T follicular helper cell (primary cell): ENCODE measurements around the gene MEF2C.

Experiments
- DNase-seq: peaks from one replicate; pipeline ENCODE4 v3.0.0-alpha.2; 2020; ENCODE audit warnings: low read depth

MEF2C gene

DNA sequence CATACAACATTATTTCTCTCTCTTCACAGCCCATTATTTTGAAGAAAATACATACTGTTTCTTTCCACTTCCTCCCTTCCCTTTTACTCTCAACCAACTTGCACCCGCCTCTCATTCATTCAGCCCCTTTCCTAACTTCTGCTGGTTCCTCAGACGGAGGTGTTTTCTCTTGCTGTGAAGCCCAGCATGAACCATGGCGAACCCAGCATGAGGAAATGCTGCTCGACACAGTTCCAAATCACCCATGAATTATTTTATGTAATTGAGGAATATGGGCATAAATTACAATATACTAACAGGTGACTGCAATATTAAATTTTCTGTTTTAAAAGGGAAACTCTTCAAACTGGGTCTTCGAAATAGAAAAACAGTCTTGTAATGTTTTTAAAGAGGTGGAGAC lies 124.8 kb downstream of the MEF2C start:
- no peak for DNase-seq

DNA sequence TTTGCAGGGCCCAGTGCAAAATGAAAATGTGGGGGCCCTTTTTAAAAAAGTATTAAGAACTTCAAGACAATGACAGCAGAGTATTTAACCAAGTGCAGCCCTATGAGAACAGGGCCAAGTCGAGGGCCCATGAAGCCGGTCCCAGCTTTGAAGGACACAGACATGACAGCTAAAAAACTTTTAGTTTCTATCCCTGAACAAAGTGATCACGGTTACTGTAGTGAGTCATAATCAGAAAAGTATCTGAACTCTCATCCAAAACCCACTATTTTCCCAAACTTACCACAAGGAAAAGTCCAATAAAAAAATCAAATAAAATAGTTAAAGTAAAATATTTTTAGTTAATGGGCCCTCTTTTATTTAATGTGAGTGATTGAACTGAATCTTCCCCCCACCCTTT lies 126.0 kb downstream of the MEF2C start:
- no peak for DNase-seq

DNA sequence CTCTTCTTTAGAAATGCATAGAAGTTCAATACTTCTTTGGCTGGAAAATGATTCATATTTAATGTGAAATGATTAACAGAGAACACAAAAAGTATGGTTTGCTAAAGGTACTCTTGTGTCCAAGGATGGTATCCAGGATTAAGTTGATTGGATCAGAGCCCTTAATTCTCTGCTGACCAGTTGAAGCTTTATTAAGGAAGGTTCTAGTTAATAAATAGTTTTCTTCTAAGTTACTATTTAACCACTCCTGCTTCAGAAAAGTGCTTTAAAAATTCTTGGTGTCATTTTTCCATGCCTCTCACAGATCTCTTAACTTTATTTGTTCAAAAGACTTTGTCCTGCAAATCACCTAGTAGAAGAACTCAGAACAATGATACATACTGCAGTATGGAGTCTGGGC lies 134.3 kb downstream of the MEF2C start:
- DNase-seq, result no peak

DNA sequence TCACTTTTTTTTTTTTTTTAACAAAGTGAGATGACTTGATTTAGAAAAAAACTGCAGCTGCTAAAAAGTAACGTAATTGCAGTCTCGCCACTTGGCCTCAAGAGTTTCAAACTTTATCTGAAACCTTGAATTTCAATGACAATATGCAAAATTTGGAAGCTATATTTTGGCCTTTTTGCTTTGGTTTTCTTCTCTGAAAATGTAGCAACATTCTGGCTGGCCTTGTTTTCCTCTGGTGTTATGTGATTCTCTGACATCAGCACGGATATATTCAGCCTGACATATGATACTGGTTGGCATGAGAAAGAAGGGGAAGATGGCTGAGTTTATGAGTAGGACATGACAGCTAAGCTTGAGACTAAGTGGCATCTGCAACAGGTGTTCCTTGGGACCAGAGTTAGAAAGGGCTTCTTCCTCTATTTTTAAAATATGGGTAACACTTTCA lies 136.5 kb downstream of the MEF2C start:
- DNase-seq, result no peak

DNA sequence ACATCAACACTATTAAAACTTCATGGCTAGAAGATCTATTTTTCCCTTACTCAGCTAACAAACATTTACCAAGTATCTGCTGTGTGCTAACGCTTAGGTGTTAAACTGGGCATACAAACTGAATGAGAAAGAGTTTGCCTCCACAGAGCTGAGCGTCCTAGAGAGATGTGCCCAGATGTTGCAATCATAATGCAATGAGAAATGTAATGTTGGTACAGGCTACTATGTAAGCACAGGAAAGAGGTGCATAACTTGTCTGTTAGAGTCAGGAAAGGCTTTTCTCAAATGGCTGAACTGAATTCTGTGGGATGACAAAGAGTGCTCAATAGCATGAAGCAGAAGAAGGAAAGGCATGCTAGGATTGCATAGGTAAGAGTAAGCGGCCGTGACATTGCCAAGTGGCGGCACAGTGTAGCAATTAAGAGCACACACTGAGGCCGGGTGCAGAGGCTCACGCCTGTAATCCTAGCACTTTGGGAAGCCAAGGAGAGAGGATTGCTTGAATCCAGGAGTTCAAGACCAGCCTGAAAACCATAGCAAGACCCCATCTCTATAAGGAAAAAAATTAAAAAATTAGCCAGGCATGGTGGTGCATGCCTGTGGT lies 137.8 kb downstream of the MEF2C start:
- no peak for DNase-seq

DNA sequence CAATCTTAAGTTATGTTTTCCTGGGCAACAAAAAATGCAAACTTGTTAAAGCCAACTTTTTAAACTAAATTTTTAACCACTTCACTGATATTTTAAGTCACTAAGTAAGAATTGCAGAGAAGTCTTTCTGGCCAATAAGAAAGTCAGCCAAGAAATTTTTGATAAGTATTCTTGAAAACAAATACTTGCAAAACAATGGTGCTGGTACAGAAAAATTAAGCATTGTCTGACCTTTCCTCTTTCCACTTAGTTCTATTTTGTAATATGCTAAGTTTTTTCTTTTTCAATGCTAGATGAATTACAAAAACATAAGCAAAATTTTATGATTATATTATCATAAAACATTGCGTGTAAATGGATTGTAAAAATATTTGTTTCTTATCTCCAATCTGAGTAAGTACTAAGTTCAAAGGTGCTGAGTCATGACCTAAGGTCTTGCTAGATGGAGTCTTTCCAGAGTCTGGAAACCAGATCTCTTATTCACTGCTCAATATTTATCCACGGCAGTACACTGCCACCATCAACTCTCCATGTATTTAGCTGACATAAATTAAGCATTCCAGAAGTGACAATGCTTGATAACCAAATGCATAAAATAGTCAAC lies 139.7 kb downstream of the MEF2C start:
- DNase-seq, result no peak

DNA sequence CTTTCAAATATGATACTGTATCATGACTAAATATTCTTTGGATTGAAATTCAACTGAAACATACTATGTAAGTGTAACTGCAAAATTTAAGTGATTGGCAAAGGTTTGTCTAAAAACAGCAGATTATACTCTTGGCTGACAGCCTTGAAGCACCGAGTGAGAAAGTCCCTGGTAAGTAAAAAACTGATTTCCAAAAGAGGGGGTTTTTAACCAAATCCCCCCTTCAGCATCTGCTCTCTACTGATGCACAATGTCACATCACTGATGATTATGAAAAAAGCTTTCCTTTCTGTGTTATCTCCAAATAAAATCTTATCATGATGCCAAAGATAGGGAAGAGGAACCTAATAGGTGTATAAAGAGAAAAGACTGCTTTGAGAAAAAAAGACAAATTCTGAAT lies 141.0 kb downstream of the MEF2C start:
- no peak for DNase-seq

DNA sequence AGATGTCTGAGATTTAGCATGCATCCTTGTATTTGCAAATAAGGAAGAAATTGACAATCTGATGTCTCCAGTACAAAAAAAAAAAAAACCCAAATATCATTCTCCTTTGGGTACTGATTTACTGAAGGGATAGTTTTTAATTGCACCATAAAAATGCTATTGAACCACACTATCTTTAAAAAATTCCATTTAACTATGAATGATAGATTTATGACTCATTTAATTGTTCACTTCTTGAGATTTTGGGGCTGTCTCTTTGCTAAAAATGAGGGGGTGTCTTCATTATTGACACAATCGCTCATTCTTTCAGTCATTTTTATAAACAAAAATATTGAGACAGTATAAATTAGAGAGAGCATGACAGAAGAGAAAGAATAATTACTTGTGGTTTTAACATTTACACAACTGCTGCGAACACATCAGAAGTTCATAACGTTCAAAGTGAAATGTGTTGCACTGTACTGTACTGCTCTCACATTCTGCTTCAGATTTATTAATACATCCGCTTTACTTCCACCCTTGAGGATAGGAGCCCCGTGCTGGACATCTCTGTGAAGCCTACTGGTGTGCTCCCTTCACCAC lies 142.3 kb downstream of the MEF2C start:
- no peak for DNase-seq

DNA sequence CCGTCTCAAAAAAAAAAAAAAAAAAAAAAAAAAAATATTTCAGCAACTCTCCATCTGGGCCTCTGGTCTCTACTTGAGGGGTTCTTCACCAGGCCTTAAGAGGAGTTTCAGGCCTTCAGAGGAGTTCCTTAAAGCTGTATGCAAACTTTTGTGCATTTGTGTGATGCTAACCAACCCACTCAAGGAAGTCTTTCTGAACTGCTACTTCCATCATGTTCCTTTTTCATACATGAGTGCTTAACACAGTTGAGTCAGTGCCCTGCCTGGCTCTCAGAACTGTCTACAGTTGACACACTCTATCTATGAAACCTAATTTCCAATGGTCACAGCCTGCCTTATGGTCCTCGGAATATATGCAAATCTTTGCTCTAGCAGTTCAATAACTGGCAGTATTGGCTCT lies 146.5 kb downstream of the MEF2C start:
- DNase-seq, result no peak

DNA sequence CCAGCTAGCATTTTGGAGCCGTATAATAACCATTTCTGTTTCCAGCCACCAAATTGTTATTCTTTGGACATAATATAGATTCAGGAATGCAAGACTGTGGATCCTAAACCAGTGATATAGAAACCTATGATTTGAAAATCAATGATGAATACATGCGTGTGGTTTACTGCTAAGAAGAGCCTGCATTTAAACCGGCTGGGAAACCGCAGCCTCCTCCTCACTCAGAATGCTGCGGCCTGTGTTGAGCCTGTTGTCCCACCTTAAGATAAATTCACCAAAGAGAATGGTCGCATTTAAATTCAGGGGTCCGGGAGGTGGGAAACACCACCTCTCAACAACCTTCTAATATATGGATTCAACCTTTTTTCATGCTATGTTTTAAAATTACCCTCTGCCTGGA lies 148.0 kb downstream of the MEF2C start:
- no peak for DNase-seq

DNA sequence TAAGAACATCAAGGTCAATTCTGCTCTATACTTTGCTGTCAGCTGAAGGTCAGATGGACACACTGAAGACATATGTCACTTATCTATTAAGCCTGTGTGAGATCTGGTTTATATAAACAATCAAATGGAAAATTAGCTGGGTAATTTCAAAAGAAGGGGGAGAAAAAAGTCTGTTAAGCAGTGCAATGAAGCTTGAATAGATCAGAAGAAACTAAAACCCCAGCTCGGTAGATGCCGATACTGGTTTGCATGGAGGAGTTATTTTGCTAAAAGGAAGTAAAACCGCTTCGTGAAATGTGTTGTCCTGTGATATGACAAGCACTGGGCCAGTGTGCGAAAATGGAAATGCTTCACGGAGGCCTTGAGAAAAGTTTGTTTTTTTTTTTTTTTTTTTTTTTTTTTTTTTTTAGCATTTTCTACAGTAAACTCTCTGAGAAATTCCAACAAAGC lies 148.8 kb downstream of the MEF2C start:
- DNase-seq, result no peak

DNA sequence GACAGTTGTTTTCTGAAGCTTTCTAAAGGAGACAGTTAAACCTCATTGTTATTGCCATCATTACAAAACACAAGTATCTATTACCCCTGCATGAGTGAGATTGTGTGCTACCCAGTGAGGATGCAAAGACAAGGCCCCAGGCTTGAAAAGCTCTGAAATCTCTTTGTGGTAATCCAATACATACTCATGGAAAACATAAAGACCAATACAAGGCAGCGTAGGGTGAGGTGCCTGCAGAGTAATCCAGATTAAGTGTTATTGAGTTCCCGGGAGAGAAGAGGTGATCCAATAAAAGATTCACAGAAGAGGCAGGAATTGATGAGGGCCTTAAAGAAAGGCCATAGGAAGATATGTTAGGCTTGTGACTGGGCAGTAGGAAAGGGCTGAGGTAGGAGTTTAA lies 150.1 kb downstream of the MEF2C start:
- no peak for DNase-seq

DNA sequence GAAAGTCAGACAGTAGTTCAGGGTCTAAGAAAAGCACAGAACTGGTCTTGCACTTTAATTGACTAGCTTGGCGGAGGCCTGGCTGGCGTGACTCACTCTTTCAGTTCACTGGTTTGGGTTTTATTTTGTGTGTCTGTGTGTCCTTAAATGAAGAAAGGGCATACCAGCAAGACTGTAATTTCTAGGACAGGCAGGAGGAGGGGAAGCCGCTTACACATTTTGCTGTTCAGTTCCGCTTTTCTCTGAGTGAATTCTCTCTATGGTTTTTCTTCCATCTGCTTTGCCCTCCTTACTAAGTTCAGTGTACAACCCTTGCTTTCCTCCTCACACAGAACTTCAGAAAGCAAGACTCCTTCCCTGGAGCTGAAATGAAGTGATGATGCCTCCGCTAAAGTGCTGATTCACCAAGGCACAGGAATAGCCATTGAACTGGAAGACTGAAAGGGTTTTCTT lies 150.8 kb downstream of the MEF2C start:
- DNase-seq, result no peak

DNA sequence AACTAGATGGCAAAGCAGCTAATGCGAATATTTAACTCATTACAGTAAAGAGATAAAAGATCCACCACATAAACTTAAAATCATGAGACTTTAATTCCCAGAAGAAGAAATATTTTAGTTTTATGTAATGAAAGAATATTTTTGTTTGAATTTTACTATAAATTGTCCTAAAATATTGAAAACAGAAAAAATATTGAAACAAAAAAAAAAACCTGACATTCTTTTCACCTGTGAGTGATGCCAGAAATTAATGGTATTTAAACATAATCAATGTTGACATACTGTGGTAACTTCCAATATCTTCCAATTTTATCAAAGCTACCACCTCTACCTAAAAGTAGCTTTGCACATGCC lies 153.2 kb downstream of the MEF2C start:
- no peak for DNase-seq

DNA sequence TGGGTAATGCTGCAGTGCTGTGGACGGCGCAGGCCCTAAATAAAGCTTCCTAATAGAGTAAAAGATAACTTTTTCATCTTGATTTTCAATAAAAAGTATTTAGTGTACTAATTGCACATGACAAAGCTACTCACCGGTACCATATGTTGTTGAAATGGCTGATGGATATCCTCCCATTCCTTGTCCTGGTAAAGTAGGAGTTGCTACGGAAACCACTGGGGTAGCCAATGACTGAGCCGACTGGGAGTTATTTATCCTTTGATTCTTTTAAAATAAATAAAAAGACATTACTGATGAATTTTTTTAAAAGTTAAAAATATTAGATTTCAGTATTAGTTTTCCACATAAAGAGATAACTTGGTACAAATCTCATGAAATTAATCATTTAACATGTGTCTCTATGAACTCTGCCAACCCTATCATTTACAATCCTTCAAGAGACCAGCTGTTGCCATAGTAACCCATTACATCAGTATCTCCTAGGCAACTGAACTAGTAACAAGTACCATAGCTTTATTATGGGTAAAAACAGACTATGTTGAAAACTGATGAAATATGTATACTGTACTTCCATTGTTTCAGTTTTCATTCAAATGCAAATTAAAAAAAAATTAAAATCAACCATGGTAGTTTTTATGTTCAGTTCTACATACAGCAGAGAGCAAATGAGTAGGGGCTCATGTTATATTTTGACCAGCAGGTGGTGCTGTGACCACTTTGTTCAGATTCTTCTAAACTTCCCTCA lies 153.7 kb downstream of the MEF2C start:
- peak; percentile 35 for DNase-seq

DNA sequence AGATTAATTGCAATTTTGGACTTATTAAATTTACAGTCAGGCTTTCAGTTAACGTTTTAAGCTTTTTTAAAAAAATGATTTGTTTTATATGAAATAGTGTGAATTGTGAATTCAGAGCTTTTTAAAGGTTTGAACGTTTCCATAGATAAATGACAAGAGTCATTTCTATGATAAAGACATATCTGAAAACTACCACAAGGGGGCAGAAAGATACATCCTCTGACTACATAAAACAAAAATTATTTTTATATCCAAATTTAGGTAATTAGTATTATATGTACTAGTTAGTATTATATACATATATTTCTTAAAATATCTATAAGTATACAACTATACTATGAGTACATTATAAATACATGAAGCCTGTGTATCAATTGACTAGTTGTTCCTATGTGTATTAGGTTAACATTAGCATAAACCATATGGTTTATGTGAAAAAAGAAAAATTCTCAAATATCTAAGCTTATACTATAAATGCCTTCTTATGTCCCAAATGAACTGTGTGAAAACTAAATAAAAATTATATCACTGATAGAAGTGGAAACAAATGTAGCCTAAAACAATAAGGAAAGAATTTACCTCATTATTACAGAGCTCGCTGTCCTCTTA lies 155.2 kb downstream of the MEF2C start:
- DNase-seq, result no peak

DNA sequence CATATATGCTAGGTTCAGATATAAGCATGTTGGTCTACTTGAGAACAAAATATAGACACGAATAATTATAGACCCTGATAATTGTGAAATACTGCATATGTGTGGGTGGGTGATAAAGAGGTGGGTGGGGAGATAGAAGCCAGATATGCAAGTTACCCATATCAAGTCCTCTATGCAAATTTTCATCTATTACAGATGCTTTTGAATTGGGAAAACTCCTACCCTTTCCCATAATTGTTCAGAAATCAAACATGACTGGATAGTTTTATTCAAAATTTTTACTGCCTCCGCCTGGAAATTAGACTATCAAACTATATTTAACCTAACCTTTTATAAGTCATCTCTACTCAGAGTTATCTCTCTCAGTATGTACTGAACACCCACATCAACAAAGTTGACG lies 157.5 kb downstream of the MEF2C start:
- no peak for DNase-seq

DNA sequence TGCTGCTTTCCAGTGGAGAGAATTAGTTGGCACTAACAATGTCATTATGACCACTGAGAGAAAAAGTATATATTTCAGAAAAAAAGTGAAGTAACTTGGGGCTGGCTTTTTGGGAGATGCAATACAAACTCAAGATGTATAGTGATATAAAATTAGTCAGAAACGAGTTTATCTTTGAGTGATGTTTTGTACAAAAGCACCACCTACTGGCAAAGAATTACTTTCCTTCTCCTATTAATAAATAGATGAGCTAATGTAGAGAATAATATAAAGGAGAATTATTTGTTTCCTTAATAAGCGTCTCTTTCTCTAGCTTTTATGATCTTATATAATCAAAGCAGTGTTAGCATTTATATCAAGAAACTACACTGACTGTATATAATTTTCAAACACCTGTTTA lies 158.8 kb downstream of the MEF2C start:
- no peak for DNase-seq

DNA sequence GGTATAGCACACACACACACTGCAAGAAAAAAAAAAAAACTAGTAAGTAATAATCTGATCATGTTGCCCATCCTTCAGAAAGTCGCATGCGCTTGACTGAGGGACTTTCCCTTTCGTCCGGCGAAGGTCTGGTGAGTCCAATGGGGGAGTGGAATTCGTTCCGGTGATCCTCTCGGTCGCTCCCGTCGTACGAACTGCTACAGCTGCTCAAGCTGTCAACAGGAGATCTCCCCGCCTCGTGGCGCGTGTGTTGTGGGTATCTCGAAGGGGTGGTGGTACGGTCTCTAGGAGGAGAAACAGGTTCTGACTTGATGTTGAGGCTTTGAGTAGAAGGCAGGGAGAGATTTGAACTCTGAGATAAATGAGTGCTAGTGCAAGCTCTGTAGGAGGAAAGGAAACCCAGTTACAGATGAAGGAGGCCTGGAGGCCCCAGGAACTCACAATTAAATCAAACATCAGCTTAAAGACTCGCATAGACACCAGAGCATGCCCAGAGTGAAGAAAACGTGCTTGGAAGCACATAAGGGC lies 160.4 kb downstream of the MEF2C start:
- no peak for DNase-seq

DNA sequence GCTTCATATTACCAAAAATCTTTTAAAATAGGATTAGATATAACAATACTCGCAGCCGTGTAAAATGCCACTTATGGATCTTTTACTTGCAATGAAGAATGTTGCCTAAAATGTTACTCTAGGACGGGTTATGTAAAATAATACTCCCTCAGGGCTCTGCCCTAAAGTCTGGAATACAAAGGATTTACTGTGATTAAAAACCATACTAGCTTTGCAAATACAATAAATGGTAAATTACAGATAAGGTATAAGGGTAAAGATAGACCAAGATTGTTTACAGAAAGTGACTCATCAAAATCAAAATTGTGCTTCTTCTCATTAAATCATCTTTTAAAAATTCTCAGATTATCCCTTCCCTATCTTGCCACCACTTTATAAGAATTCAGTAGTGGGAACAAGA lies 163.6 kb downstream of the MEF2C start:
- DNase-seq, result no peak

DNA sequence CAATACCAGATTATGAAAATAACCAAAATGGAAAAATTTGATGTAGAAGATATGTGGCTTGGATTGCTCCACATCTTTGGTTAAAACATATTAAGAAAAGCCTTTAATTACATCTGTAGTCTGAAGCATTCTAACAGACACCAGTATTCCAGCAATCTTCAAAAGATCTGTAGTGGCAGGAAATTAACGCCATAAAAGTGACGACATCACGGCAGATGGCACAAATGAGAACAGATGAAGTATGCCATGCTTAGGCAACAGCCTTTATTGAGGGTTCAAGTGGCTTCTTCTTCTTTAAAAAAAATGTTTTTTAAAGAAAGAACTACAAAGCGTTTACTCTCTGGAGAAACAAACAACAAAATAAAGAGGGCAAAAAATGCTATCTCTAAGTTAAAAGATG lies 164.2 kb downstream of the MEF2C start:
- DNase-seq, result no peak

DNA sequence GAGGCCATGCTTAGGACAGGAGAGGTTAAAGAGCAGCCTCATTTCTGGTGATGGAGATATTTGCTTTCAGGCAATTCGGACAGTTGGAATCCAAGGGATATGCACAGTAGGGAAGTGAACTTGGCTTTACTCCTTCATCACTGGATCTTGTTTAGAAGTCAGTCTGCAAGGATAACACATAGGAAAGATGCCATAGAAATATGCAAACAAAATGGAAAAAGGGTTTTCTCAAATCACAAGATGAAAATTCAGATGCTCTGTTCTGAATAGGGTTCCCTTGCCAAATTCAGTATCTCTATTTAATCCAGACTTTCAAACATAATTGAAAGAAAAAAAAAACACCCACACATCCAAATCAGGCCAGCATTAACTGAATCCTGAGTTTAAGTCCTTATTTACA lies 166.9 kb downstream of the MEF2C start:
- DNase-seq, result no peak
